ENCODE data around the gene OLA1. TPM values are rescaled to one million over a fixed set of nuclear protein-coding genes. Genes with fewer than 3 reads are reported as not detected.

The OLA1 gene
- total and polyA plus RNA-seq, 2 of the 13 experiments (the other 11 are each of a cell fraction or from before 2014, with no cell fraction given), result 153 to 241 TPM

GRCh38 chr2:174025271-174026121, 222.8 kb downstream of the OLA1 start:
- ATAC-seq (peak; percentile 77), DNase-seq (ENCODE audit: low spot score) (peak; percentile 72), FAIRE-seq (peak; percentile 79)
- H3K27ac ChIP-seq (ENCODE audit: extremely low read length, insufficient read depth, low read length), result no peak overlapping the region
- H3K4me1 ChIP-seq (ENCODE audit: insufficient read depth, low read length), result peaks cover 36% of the 10 kb centered on the region
- H3K4me2 ChIP-seq (ENCODE audit: low read depth, low read length), result peak overlapping the region; percentile 94
- in situ Hi-C loops (cut with HindIII; ENCODE audit: extremely low pct_ligation_motif_present, low pct_unique_long_range_greater_than_20kb) (no loop called here), intact Hi-C loops (cut with micrococcal nuclease; ENCODE audit: unreplicated experiment) (loop anchor here (2.0 kb wide), 1 partner anchor 13 kb away; no protein-coding TSS in a partner anchor)
- H3K36me3 ChIP-seq (replicated peaks in 1 of 2; ENCODE audit: control insufficient read depth in 1 of 2, insufficient read depth in 2 of 2, low read length in 2 of 2), result no peaks in the 10 kb centered on the region
- CTCF ChIA-PET (ENCODE audit: low intra/inter-chr PET ratio, low total read pairs), result no interaction called here
- no TSS peak for BruUV-seq (replicated peaks)
- whole genome bisulfite sequencing (ENCODE audit: low lambda C conversion rate), result 64% methylated on average over 32 of the region's 47 CpGs
- H3K4me3 ChIP-seq (replicated peaks in 1 of 3; ENCODE audit: insufficient read depth in 1 of 3, low read depth in 2 of 3, low read length in 3 of 3), result peak overlapping the region; percentile 32 to 70 (median 39)
- peak overlapping the region; percentile 49; the same call in 1 of the 2 replicates for H3K9ac ChIP-seq (ENCODE audit: insufficient read depth, low read depth, low read length)
- 0 out of 5 replicates have a peak, but pooled peaks cover 0 to 3% of the 10 kb centered on the region in 2 experiments for H3K27me3 ChIP-seq (ENCODE audit: control insufficient read depth in 1 of 2, insufficient read depth in 2 of 2, low read length in 2 of 2)
- H4K20me1 ChIP-seq (ENCODE audit: insufficient read depth, low read length), result no peaks in the 10 kb centered on the region
- H3K79me2 ChIP-seq (ENCODE audit: insufficient read depth, low read length), result no peaks in the 10 kb centered on the region
- POLR2A ChIA-PET, result interaction anchor here (0.9 to 2.5 kb wide), 6 partner anchors 14 to 223 kb away, joined by 3 to 11 read pairs (median 4); partner anchors contain the start of gene OLA1
- peak overlapping the region; percentile 73 for H2AFZ ChIP-seq (ENCODE audit: low read length)
- H3K9me3 ChIP-seq (ENCODE audit: low read length), result no peaks in the 10 kb centered on the region
- TF ChIP-seq, protein P1, sequence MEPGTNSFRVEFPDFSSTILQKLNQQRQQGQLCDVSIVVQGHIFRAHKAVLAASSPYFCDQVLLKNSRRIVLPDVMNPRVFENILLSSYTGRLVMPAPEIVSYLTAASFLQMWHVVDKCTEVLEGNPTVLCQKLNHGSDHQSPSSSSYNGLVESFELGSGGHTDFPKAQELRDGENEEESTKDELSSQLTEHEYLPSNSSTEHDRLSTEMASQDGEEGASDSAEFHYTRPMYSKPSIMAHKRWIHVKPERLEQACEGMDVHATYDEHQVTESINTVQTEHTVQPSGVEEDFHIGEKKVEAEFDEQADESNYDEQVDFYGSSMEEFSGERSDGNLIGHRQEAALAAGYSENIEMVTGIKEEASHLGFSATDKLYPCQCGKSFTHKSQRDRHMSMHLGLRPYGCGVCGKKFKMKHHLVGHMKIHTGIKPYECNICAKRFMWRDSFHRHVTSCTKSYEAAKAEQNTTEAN (CRISPR knock-in tag; conservative IDR thresholded peaks at IDR 0.05), result 0 out of 2 replicates have a peak, but pooled peaks have one; percentile 44
- TF ChIP-seq, protein P2, sequence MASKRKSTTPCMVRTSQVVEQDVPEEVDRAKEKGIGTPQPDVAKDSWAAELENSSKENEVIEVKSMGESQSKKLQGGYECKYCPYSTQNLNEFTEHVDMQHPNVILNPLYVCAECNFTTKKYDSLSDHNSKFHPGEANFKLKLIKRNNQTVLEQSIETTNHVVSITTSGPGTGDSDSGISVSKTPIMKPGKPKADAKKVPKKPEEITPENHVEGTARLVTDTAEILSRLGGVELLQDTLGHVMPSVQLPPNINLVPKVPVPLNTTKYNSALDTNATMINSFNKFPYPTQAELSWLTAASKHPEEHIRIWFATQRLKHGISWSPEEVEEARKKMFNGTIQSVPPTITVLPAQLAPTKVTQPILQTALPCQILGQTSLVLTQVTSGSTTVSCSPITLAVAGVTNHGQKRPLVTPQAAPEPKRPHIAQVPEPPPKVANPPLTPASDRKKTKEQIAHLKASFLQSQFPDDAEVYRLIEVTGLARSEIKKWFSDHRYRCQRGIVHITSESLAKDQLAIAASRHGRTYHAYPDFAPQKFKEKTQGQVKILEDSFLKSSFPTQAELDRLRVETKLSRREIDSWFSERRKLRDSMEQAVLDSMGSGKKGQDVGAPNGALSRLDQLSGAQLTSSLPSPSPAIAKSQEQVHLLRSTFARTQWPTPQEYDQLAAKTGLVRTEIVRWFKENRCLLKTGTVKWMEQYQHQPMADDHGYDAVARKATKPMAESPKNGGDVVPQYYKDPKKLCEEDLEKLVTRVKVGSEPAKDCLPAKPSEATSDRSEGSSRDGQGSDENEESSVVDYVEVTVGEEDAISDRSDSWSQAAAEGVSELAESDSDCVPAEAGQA (IDR thresholded peaks at IDR 0.05; ENCODE audit: low read depth), result 0 out of 2 replicates have a peak, but pooled peaks have one; percentile 37
- TF ChIP-seq, protein P2 (CRISPR knock-in tag; IDR thresholded peaks at IDR 0.05; ENCODE audit: borderline replicate concordance), result no peak
- TF ChIP-seq ZSCAN30 (CRISPR knock-in tag; IDR thresholded peaks at IDR 0.05) (no peak), ZNF703 (CRISPR knock-in tag; IDR thresholded peaks at IDR 0.05; ENCODE audit: borderline replicate concordance) (0 out of 2 replicates have a peak, but pooled peaks have one; percentile 21), ETV5 (CRISPR knock-in tag; IDR thresholded peaks at IDR 0.05; ENCODE audit: borderline replicate concordance) (peak; percentile 79; the same call in 1 of the 2 replicates), TBX2 (CRISPR knock-in tag; IDR thresholded peaks at IDR 0.05; ENCODE audit: borderline replicate concordance) (0 out of 2 replicates have a peak, but pooled peaks have one; percentile 38), GATAD2A (CRISPR knock-in tag; IDR thresholded peaks at IDR 0.05) (peak; percentile 66), MTA1 (CRISPR knock-in tag; IDR thresholded peaks at IDR 0.05; ENCODE audit: borderline replicate concordance) (peak; percentile 16; the same call in 1 of the 2 replicates), KAT8 (CRISPR knock-in tag; IDR thresholded peaks at IDR 0.05) (0 out of 2 replicates have a peak, but pooled peaks have one; percentile 21), NCOR1 (IDR thresholded peaks at IDR 0.05; ENCODE audit: borderline replicate concordance, low read length) (no peak)
- TF ChIP-seq, protein P3, sequence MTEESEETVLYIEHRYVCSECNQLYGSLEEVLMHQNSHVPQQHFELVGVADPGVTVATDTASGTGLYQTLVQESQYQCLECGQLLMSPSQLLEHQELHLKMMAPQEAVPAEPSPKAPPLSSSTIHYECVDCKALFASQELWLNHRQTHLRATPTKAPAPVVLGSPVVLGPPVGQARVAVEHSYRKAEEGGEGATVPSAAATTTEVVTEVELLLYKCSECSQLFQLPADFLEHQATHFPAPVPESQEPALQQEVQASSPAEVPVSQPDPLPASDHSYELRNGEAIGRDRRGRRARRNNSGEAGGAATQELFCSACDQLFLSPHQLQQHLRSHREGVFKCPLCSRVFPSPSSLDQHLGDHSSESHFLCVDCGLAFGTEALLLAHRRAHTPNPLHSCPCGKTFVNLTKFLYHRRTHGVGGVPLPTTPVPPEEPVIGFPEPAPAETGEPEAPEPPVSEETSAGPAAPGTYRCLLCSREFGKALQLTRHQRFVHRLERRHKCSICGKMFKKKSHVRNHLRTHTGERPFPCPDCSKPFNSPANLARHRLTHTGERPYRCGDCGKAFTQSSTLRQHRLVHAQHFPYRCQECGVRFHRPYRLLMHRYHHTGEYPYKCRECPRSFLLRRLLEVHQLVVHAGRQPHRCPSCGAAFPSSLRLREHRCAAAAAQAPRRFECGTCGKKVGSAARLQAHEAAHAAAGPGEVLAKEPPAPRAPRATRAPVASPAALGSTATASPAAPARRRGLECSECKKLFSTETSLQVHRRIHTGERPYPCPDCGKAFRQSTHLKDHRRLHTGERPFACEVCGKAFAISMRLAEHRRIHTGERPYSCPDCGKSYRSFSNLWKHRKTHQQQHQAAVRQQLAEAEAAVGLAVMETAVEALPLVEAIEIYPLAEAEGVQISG (CRISPR knock-in tag; IDR thresholded peaks at IDR 0.05), result peak; percentile 26; the same call in 1 of the 2 replicates

Measured in HepG2 (cell line).